K562 (cell line): ENCODE measurements around the gene KANK2. TPM values are rescaled to one million over a fixed set of nuclear protein-coding genes. Genes with fewer than 3 reads are reported as not detected.

Experiments used
- ATAC-seq: fragments of 200-7000 bp; cut with Tn5 transposase; 3 replicates; pipeline ENCODE4 v1.9.1; 2020; ENCODE audit warnings: moderate library complexity
- BruUV-seq: library from RNA; stranded (reverse); fragments of 400-500 nt; replicated peaks from 2 replicates; lab custom pipeline; 2021; lab: Mats Ljungman, UMichigan
- CTCF ChIA-PET: fragments of 300-600 bp; formaldehyde crosslinking; extraction: SDS; loops from one replicate; lab custom pipeline; 2021; ENCODE audit warnings: low intra/inter-chr PET ratio; lab: Yijun Ruan, JAX
- POLR2A ChIA-PET: fragments of 300-600, 350-650 bp; sonication (Branson Sonifier 250); formaldehyde crosslinking; extraction: SDS; loops from one replicate; lab custom pipeline; 2021; ENCODE audit warnings: antibody characterized with exemption, inconsistent platforms; lab: Yijun Ruan, JAX
- DNase-seq, 4 experiments: peaks; one replicate each; pipeline versions ENCODE4 v3.0.0 to v3.0.0-alpha.2; 2011 to 2018; ENCODE audit warnings: low spot score in 3 of 4, mixed read lengths in 3 of 4; ENCODE audit errors: extremely low read depth in 1 of 4
- FAIRE-seq: peaks from 2 replicates; lab custom pipeline; 2011; peaks lifted over from hg19 to GRCh38; lab: Jason Lieb, UNC
- H2AFZ ChIP-seq: 2 replicates; pipeline ENCODE4 v1.6.0; 2011; ENCODE audit warnings: low read depth, low read length, control low read depth, inconsistent platforms
- H3K27ac ChIP-seq: fragments of 200-600 bp; 3 replicates; pipeline ENCODE4 v1.8.0; 2011; ENCODE audit warnings: low read depth, mild to moderate bottlenecking, control low read depth, inconsistent platforms, low read length, moderate library complexity, mixed read lengths; ENCODE audit errors: extremely low read depth
- H3K27me3 ChIP-seq, 2 experiments: fragments of 300-600 bp in 1 of 2; 2 replicates in 1 of 2; 3 replicates in 1 of 2; pipeline versions ENCODE4 v1.6.0 to v1.8.0; 2011; ENCODE audit warnings: inconsistent platforms in 2 of 2, low read length in 2 of 2, mild to moderate bottlenecking in 1 of 2, mixed read lengths in 1 of 2, moderate library complexity in 1 of 2; ENCODE audit not compliant: control insufficient read depth in 2 of 2, insufficient read depth in 2 of 2
- H3K36me3 ChIP-seq: fragments of 300-600 bp; 3 replicates; pipeline ENCODE4 v1.8.0; 2011; ENCODE audit warnings: mild to moderate bottlenecking, low read length, inconsistent platforms; ENCODE audit not compliant: control insufficient read depth, insufficient read depth
- H3K4me1 ChIP-seq, 2 experiments: fragments of 200-600 bp in 1 of 2; replicated peaks in 1 of 2; 2 replicates in 1 of 2; 3 replicates in 1 of 2; pipeline versions ENCODE4 v1.5.1 to v1.8.0; 2011; ENCODE audit warnings: inconsistent platforms in 2 of 2, low read length in 2 of 2, mild to moderate bottlenecking in 1 of 2, mixed read lengths in 1 of 2, moderate library complexity in 1 of 2; ENCODE audit not compliant: control insufficient read depth in 2 of 2, insufficient read depth in 2 of 2
- H3K4me2 ChIP-seq: 2 replicates; pipeline ENCODE4 v1.6.1; 2011; ENCODE audit warnings: low read length, control low read depth, inconsistent platforms, mixed read lengths; ENCODE audit not compliant: insufficient read depth
- H3K4me3 ChIP-seq: fragments of 200-600 bp; sonication (generic), shearing (Covaris generic); 2 replicates; pipeline ENCODE4 v1.5.1; 2016; ENCODE audit warnings: control low read depth, inconsistent platforms
- H3K79me2 ChIP-seq: fragments of 200-600 bp; 3 replicates; pipeline ENCODE4 v1.8.0; 2011; ENCODE audit warnings: low read length, inconsistent platforms; ENCODE audit not compliant: control insufficient read depth, insufficient read depth
- H3K9ac ChIP-seq, 2 experiments: 2 replicates each; pipeline versions ENCODE4 v1.6.0 to v1.6.1; 2011; ENCODE audit warnings: low read depth in 2 of 2, low read length in 2 of 2, control low read depth in 1 of 2, inconsistent platforms in 1 of 2, mild to moderate bottlenecking in 1 of 2, mixed read lengths in 1 of 2; ENCODE audit not compliant: insufficient read depth in 1 of 2
- H3K9me1 ChIP-seq: one replicate; pipeline ENCODE4 v1.6.0; 2011; ENCODE audit warnings: inconsistent platforms, mild to moderate bottlenecking, low read length, moderate library complexity; ENCODE audit not compliant: control insufficient read depth, insufficient read depth
- H3K9me3 ChIP-seq: replicated peaks from 2 replicates; pipeline ENCODE4 v1.5.1; 2011; ENCODE audit warnings: low read depth, low read length, inconsistent platforms; ENCODE audit not compliant: control insufficient read depth, insufficient read depth
- H4K20me1 ChIP-seq: replicated peaks from 2 replicates; pipeline ENCODE4 v1.6.1; 2011; ENCODE audit warnings: low read length, inconsistent platforms, mixed read lengths; ENCODE audit not compliant: control insufficient read depth, insufficient read depth
- AFF1 ChIP-seq, 2 experiments: fragments of 450-650 bp; IDR thresholded peaks; 2 replicates each; pipeline ENCODE4 v1.6.1; 2018; ENCODE audit warnings: mild to moderate bottlenecking in 2 of 2, low read depth in 1 of 2; ENCODE audit not compliant: partially characterized antibody in 2 of 2
- ARID1B ChIP-seq: fragments of 450-650 bp; IDR thresholded peaks from 2 replicates; pipeline ENCODE4 v1.6.1; 2016; ENCODE audit warnings: antibody characterized with exemption, mild to moderate bottlenecking, inconsistent platforms
- DNMT1 ChIP-seq: fragments of 450-650 bp; IDR thresholded peaks from 2 replicates; pipeline ENCODE4 v1.6.1; 2016; ENCODE audit warnings: antibody characterized with exemption, mild to moderate bottlenecking
- FOXA1 ChIP-seq: fragments of 450-650 bp; IDR thresholded peaks from 2 replicates; pipeline ENCODE4 v1.6.1; 2016; ENCODE audit warnings: mild to moderate bottlenecking, borderline replicate concordance
- FOXK2 ChIP-seq, 2 experiments: fragments of 450-650 bp; IDR thresholded peaks in 1 of 2; conservative IDR thresholded peaks in 1 of 2; 2 replicates each; pipeline ENCODE4 v1.6.1; 2016; ENCODE audit warnings: low read depth in 2 of 2, mild to moderate bottlenecking in 1 of 2
- HNRNPLL ChIP-seq: fragments of 200-400 bp; formaldehyde crosslinking; IDR thresholded peaks from 2 replicates; pipeline ENCODE4 v1.6.1; 2017; ENCODE audit warnings: low read length, low read depth, mild to moderate bottlenecking; ENCODE audit not compliant: poor library complexity, severe bottlenecking
- JUNB ChIP-seq: fragments of 450-650 bp; formaldehyde crosslinking; conservative IDR thresholded peaks from 2 replicates; pipeline ENCODE4 v1.4.0; 2020; ENCODE audit warnings: mild to moderate bottlenecking
- KAT2B ChIP-seq: IDR thresholded peaks from one replicate; pipeline ENCODE4 v1.6.1; 2012; ENCODE audit warnings: low read depth, mild to moderate bottlenecking, control low read depth, inconsistent platforms, low read length, moderate library complexity
- KDM2B ChIP-seq: fragments of 250-450 bp; sonication (Bioruptor Pico); IDR thresholded peaks from 2 replicates; pipeline ENCODE4 v1.8.0; 2021; ENCODE audit warnings: mild to moderate bottlenecking, moderate library complexity
- KLF1 ChIP-seq: fragments of 450-650 bp; IDR thresholded peaks from 2 replicates; pipeline ENCODE4 v1.6.1; 2016; ENCODE audit warnings: missing genetic modification characterization, missing compliant biosample characterization
- MTA1 ChIP-seq: fragments of 450-650 bp; IDR thresholded peaks from 2 replicates; pipeline ENCODE4 v1.6.1; 2017; ENCODE audit warnings: borderline replicate concordance
- NEUROD1 ChIP-seq: fragments of 150-350 bp; IDR thresholded peaks from 2 replicates; pipeline ENCODE4 v1.6.1; 2014; ENCODE audit warnings: borderline replicate concordance, low read length, low read depth; ENCODE audit not compliant: partially characterized antibody
- RBM25 ChIP-seq: fragments of 200-400 bp; formaldehyde crosslinking; IDR thresholded peaks from 2 replicates; pipeline ENCODE4 v1.6.1; 2018; ENCODE audit warnings: low read length, low read depth, moderate library complexity; ENCODE audit not compliant: severe bottlenecking
- SMARCA5 ChIP-seq: fragments of 450-650 bp; IDR thresholded peaks from 2 replicates; pipeline ENCODE4 v1.6.1; 2016
- TCFL5 ChIP-seq: fragments of 250-450 bp; sonication (Bioruptor Pico); conservative IDR thresholded peaks from 2 replicates; pipeline ENCODE4 v1.6.1; 2021; ENCODE audit warnings: mild to moderate bottlenecking, moderate library complexity, matching md5 sums
- ZNF551 ChIP-seq: fragments of 250-450 bp; sonication (Bioruptor Pico); IDR thresholded peaks from 2 replicates; pipeline ENCODE4 v1.5.0; 2021; ENCODE audit warnings: mild to moderate bottlenecking, moderate library complexity
- ZNF707 ChIP-seq: fragments of 250-450 bp; sonication (Bioruptor Pico); conservative IDR thresholded peaks from 2 replicates; pipeline ENCODE4 v1.8.0; 2022; ENCODE audit warnings: inconsistent platforms, mild to moderate bottlenecking, moderate library complexity
- WGBS: fragments of 100-300 bp; shearing (Covaris generic); methylation state at CpG from one replicate; pipeline ENCODE4 v1.1.6; 2016; ENCODE audit warnings: low coverage, mixed read lengths; ENCODE audit not compliant: insufficient coverage; ENCODE audit errors: missing lambda C conversion rate; 5-methylcytosine and 5-hydroxymethylcytosine counted together
- in situ Hi-C: fragments of 300-500 bp; cut with MboI; formaldehyde crosslinking; loops from 4 replicates; pipeline ENCODE4 v1.15.0; 2018; ENCODE audit warnings: inconsistent platforms, mixed read lengths
- intact Hi-C: fragments of 100-400 bp; cut with micrococcal nuclease; formaldehyde crosslinking; loops from 2 replicates; pipeline ENCODE4 v1.14.2; 2022
- polyA plus RNA-seq, 8 experiments: library from polyadenylated mRNA; depleted of rRNA in 4 of 8; stranded (reverse) in 5 of 8; unstranded in 3 of 8; fragments of >200 nt; fragmentation: Nextera tagmentation in 2 of 8; fragmentation: Illumina TruSeq in 1 of 8; extraction: Ambion mirVana in 2 of 8; extraction: Trizol in 1 of 8; gene quantifications; 2 replicates each; pipeline versions ENCODE4 v1.2.1 to v1.2.3, GENCODE V29; 2011 to 2014; ENCODE audit warnings: inconsistent platforms in 1 of 8, missing spikeins in 1 of 8
- total RNA-seq, 7 experiments: library from RNA; depleted of rRNA in 6 of 7; stranded (reverse); fragments of >200 nt in 6 of 7; fragmentation: Illumina TruSeq in 2 of 7; extraction: Trizol in 2 of 7; gene quantifications; 2 replicates each; pipeline versions ENCODE4 v1.2.1 to v1.2.3, GENCODE V29; 2011 to 2021; ENCODE audit warnings: low replicate concordance in 1 of 7
- TF ChIP-seq, protein P1 (sequence below): fragments of 450-650 bp; conservative IDR thresholded peaks from 2 replicates; pipeline ENCODE4 v1.6.1; 2016; ENCODE audit warnings: missing genetic modification characterization, low read depth, mild to moderate bottlenecking, missing compliant biosample characterization, moderate library complexity

The KANK2 gene
- total and polyA plus RNA-seq, 9 of the 15 experiments (the other 6 are each of a cell fraction or from before 2014, with no cell fraction given) = 4.4 to 47.8 (median 21.3) TPM

GRCh38 chr19:11234486-11235075 is 37.2 kb upstream of the KANK2 start (continued):
- TF ChIP-seq AFF1 (IDR thresholded peaks at IDR 0.05; ENCODE audit: low read depth in 1 of 2, partially characterized antibody in 2 of 2) (no peak), FOXK2 (conservative IDR thresholded peaks at IDR 0.05 in 1 of 2, IDR thresholded peaks at IDR 0.05 in 1 of 2; ENCODE audit: low read depth in 2 of 2) (no peak), SMARCA5 (peak; percentile 49; the same call in 1 of the 2 replicates), ZNF707 (CRISPR knock-in tag) (no peak), KDM2B (CRISPR knock-in tag) (no peak), RBM25 (peak; percentile 67)
- TF ChIP-seq, all 486 proteins: peak for 4

DNA sequence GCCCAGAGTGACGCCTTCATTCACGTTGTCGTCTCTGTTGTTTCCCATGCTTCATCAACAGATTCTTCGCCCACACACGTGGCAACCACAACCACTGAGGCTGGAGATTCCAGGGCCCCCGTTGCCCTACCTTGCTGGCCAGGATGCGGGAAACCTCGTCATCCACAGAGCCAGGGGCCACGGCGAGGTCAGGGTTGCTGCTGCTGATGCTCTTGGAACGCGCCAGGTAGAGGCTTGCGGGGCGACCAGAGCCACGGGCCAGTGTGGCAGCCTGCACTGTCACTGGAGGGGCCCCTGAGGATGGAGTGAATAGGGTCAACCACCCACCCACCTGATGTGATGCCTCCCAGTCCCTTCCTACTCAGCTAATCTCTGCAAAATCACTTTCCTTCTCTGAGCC is 35.7 kb upstream of the KANK2 start:
- Histone ChIP-seq H3K36me3 (0 out of 3 replicates have a peak, but pooled peaks cover 3% of the 10 kb centered on the region), H3K4me3 (no peak overlapping the region), H2AFZ (no peak overlapping the region), H3K9me1 (no peaks in the 10 kb centered on the region), H3K27ac (no peak overlapping the region), H3K9me3 (no peaks in the 10 kb centered on the region), H3K27me3 (no peaks in the 10 kb centered on the region), H3K4me1 (peaks cover 0 to 17% of the 10 kb centered on the region in 2 experiments; a peak in 1 of 5 replicates), H3K9ac (no peak overlapping the region), H3K4me2 (no peak overlapping the region), H3K79me2 (no peaks in the 10 kb centered on the region), H4K20me1 (no peaks in the 10 kb centered on the region)
- no peak for DNase-seq
- FAIRE-seq = no peak
- in situ Hi-C loops (no loop called here), intact Hi-C loops (no loop called here)
- ChIA-PET CTCF (no interaction called here), POLR2A (no interaction called here)
- no TSS peak for BruUV-seq
- WGBS = 62% methylated on average over 15 of the region's 15 CpGs
- no peak for ATAC-seq
- TF ChIP-seq ZNF551 (CRISPR knock-in tag) = no peak
- no peak for TF ChIP-seq ARID1B
- TF ChIP-seq NEUROD1 = no peak
- TF ChIP-seq DNMT1 = no peak
- no peak for TF ChIP-seq TCFL5 (CRISPR knock-in tag)
- TF ChIP-seq, protein P1, sequence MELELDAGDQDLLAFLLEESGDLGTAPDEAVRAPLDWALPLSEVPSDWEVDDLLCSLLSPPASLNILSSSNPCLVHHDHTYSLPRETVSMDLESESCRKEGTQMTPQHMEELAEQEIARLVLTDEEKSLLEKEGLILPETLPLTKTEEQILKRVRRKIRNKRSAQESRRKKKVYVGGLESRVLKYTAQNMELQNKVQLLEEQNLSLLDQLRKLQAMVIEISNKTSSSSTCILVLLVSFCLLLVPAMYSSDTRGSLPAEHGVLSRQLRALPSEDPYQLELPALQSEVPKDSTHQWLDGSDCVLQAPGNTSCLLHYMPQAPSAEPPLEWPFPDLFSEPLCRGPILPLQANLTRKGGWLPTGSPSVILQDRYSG (tag) = no peak
- TF ChIP-seq FOXA1 = no peak
- no peak for TF ChIP-seq JUNB
- no peak for TF ChIP-seq HNRNPLL
- TF ChIP-seq KAT2B = no peak
- no peak for TF ChIP-seq MTA1
- no peak for TF ChIP-seq KLF1
